SK-N-SH (cell line): ENCODE measurements around the gene GIPC2. TPM values are rescaled to one million over a fixed set of nuclear protein-coding genes. Genes with fewer than 3 reads are reported as not detected.
A peak's percentile ranks its signal among the peaks of the same experiment; 100 is the strongest.

Experiments used
- CTCF ChIA-PET: fragments of 300-600, 350-600 bp; formaldehyde crosslinking; extraction: SDS; loops from one replicate; lab custom pipeline; 2021; lab: Yijun Ruan, JAX
- POLR2A ChIA-PET: fragments of 350-600 bp; sonication (Branson Sonifier 250); formaldehyde crosslinking; extraction: SDS; loops from one replicate; lab custom pipeline; 2020; ENCODE audit warnings: antibody characterized with exemption, inconsistent platforms; lab: Yijun Ruan, JAX
- DNase-seq: peaks from one replicate; pipeline ENCODE4 v3.0.0; 2012
- H2AFZ ChIP-seq: fragments of 200-600 bp; sonication (generic); 2 replicates; pipeline ENCODE4 v1.8.1; 2016; ENCODE audit warnings: antibody characterized with exemption, mild to moderate bottlenecking, low read depth
- H3F3A ChIP-seq: fragments of 200-600 bp; sonication (generic); replicated peaks from 2 replicates; pipeline ENCODE3; 2016; ENCODE audit warnings: antibody characterized with exemption, mild to moderate bottlenecking; ENCODE audit not compliant: insufficient read depth
- H3K27ac ChIP-seq, 2 experiments: fragments of 200-500 bp in 1 of 2; fragments of 200-600 bp in 1 of 2; sonication (Bioruptor generic) in 1 of 2; sonication (generic), shearing (Covaris generic) in 1 of 2; 2 replicates each; pipeline versions ENCODE4 v1.5.1 to v1.6.1; 2014 to 2016; ENCODE audit warnings: low read depth in 2 of 2, inconsistent platforms in 1 of 2, low read length in 1 of 2, mild to moderate bottlenecking in 1 of 2, mixed read lengths in 1 of 2
- H3K27me3 ChIP-seq: fragments of 200-600 bp; sonication (generic), shearing (Covaris generic); 2 replicates; pipeline ENCODE4 v1.6.1; 2016; ENCODE audit warnings: mixed run types; ENCODE audit not compliant: insufficient read depth
- H3K36me3 ChIP-seq, 2 experiments: fragments of 200-500 bp in 1 of 2; fragments of 200-600 bp in 1 of 2; sonication (Bioruptor generic) in 1 of 2; sonication (generic) in 1 of 2; replicated peaks in 1 of 2; 2 replicates each; pipeline versions ENCODE3 to v1.5.1; 2014 to 2016; ENCODE audit warnings: low read length in 1 of 2, mild to moderate bottlenecking in 1 of 2; ENCODE audit not compliant: insufficient read depth in 2 of 2, control insufficient read depth in 1 of 2
- H3K4me1 ChIP-seq, 2 experiments: fragments of 200-500 bp in 1 of 2; fragments of 200-600 bp in 1 of 2; sonication (Bioruptor generic) in 1 of 2; sonication (generic), shearing (Covaris generic) in 1 of 2; 2 replicates each; pipeline versions ENCODE4 v1.5.1 to v1.6.1; 2014 to 2016; ENCODE audit warnings: low read depth in 1 of 2, low read length in 1 of 2, mixed run types in 1 of 2; ENCODE audit not compliant: insufficient read depth in 2 of 2, control insufficient read depth in 1 of 2
- H3K4me2 ChIP-seq: fragments of 200-600 bp; sonication (generic), shearing (Covaris generic); 2 replicates; pipeline ENCODE4 v1.6.1; 2017; ENCODE audit warnings: mixed run types
- H3K4me3 ChIP-seq, 2 experiments: fragments of 200-500 bp in 1 of 2; fragments of 200-600 bp in 1 of 2; sonication (Bioruptor generic) in 1 of 2; sonication (generic), shearing (Covaris generic) in 1 of 2; 2 replicates each; pipeline versions ENCODE4 v1.5.1 to v1.8.1; 2014 to 2016; ENCODE audit warnings: low read depth in 2 of 2, inconsistent platforms in 1 of 2, low read length in 1 of 2, mild to moderate bottlenecking in 1 of 2, mixed read lengths in 1 of 2, moderate library complexity in 1 of 2
- H3K79me2 ChIP-seq: fragments of 200-600 bp; sonication (generic); 2 replicates; pipeline ENCODE4 v1.8.1; 2017; ENCODE audit warnings: mild to moderate bottlenecking; ENCODE audit not compliant: insufficient read depth
- H3K9ac ChIP-seq: fragments of 200-600 bp; sonication (generic); 2 replicates; pipeline ENCODE4 v1.6.1; 2017; ENCODE audit warnings: mixed run types
- H3K9me2 ChIP-seq: fragments of 200-600 bp; sonication (generic); 2 replicates; pipeline ENCODE4 v1.6.1; 2017; ENCODE audit warnings: mixed run types
- H3K9me3 ChIP-seq: fragments of 200-600 bp; sonication (generic); 2 replicates; pipeline ENCODE4 v1.6.1; 2017; ENCODE audit warnings: mixed run types, mild to moderate bottlenecking, moderate library complexity
- H4K20me1 ChIP-seq: fragments of 200-600 bp; sonication (generic); 2 replicates; pipeline ENCODE4 v1.6.1; 2017; ENCODE audit warnings: mild to moderate bottlenecking, mixed run types; ENCODE audit not compliant: insufficient read depth
- FOXM1 ChIP-seq: IDR thresholded peaks from 2 replicates; pipeline ENCODE4 v1.4.0; 2012; ENCODE audit warnings: low read depth, mild to moderate bottlenecking
- GATA2 ChIP-seq: sonication (generic); formaldehyde crosslinking; IDR thresholded peaks from 2 replicates; pipeline ENCODE4 v1.5.0; 2020; ENCODE audit warnings: mild to moderate bottlenecking, missing genetic modification reagents
- MEF2A ChIP-seq: IDR thresholded peaks from 2 replicates; pipeline ENCODE4 v1.4.0; 2012; ENCODE audit warnings: low read depth, borderline replicate concordance
- NRF1 ChIP-seq: IDR thresholded peaks from 2 replicates; pipeline ENCODE4 v1.6.1; 2012; ENCODE audit warnings: low read depth, mild to moderate bottlenecking, low read length
- RXRA ChIP-seq: IDR thresholded peaks from 2 replicates; pipeline ENCODE4 v1.4.0; 2012; ENCODE audit warnings: low read depth, mild to moderate bottlenecking, borderline replicate concordance
- SIN3A ChIP-seq: IDR thresholded peaks from 2 replicates; pipeline ENCODE4 v1.6.1; 2012; ENCODE audit warnings: low read depth, mild to moderate bottlenecking, low read length, moderate library complexity, borderline replicate concordance
- SMC3 ChIP-seq: IDR thresholded peaks from 2 replicates; pipeline ENCODE4 v1.6.1; 2012; ENCODE audit warnings: low read depth, low read length, improper control_type of control experiment
- TCF12 ChIP-seq: IDR thresholded peaks from 2 replicates; pipeline ENCODE4 v1.4.0; 2012
- WGBS: methylation state at CpG from one replicate; pipeline ENCODE4 v1.1.6; 2017; ENCODE audit warnings: low lambda C conversion rate; 5-methylcytosine and 5-hydroxymethylcytosine counted together
- polyA plus RNA-seq, 3 experiments: library from polyadenylated mRNA; depleted of rRNA; stranded (reverse); fragments of >200 nt; gene quantifications; 2 replicates each; pipeline ENCODE4 v1.2.3, GENCODE V29; 2012
- TF ChIP-seq, protein P1 (sequence below): IDR thresholded peaks from 2 replicates; pipeline ENCODE4 v1.6.1; 2012; ENCODE audit warnings: mild to moderate bottlenecking, low read depth, low read length, moderate library complexity
- TF ChIP-seq, protein P2 (sequence below): IDR thresholded peaks from 2 replicates; pipeline ENCODE4 v1.4.0; 2012; ENCODE audit warnings: low read depth, borderline replicate concordance

GIPC2 gene
- polyA plus RNA-seq, 1 of the 3 experiments (the other 2 are of a cell fraction) = 0.02 TPM

DNA sequence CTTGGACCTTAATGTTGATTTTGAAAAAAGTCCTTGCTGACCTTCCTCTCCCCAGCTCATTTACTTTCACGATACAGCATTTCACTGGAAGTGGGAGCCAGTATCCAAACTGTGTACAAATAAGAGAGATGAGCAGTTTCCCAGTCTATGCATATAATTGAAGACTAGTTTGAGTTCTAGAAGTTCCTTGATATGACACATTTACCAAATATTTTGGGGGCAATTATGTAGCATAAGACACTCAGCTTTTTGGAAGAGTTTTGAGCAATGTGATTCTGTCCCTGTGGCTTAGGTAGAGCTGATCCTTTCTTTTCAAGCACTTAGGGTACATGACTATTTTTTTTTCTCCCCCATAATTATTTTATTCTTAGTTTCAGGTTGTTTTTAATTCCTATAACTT is 26.4 kb downstream of the GIPC2 start:
- H3K36me3 ChIP-seq = no peaks in the 10 kb centered on the region
- no peaks in the 10 kb centered on the region for H4K20me1 ChIP-seq
- H3K4me1 ChIP-seq = peaks cover 0 to 19% of the 10 kb centered on the region in 2 experiments; a peak in 1 of 4 replicates
- CTCF ChIA-PET = no interaction called here
- H3K9ac ChIP-seq = no peak overlapping the region
- H3F3A ChIP-seq = peaks cover 19% of the 10 kb centered on the region
- POLR2A ChIA-PET = no interaction called here
- H3K9me3 ChIP-seq = no peaks in the 10 kb centered on the region
- no peaks in the 10 kb centered on the region for H3K9me2 ChIP-seq
- H3K27me3 ChIP-seq = no peaks in the 10 kb centered on the region
- 90% methylated on average over 1 of the region's 1 CpG for WGBS
- TF ChIP-seq TCF12 (no peak), NRF1 (no peak), GATA2 (no peak)
- no peak overlapping the region for H3K4me3 ChIP-seq
- no peak overlapping the region; the same call in 1 of the 2 replicates for H3K4me2 ChIP-seq
- H3K27ac ChIP-seq = peak overlapping the region in 1 of 2 experiments; percentile 17; a peak in 1 of 4 replicates
- no peak for DNase-seq
- H3K79me2 ChIP-seq = no peaks in the 10 kb centered on the region
- no peak overlapping the region for H2AFZ ChIP-seq

DNA sequence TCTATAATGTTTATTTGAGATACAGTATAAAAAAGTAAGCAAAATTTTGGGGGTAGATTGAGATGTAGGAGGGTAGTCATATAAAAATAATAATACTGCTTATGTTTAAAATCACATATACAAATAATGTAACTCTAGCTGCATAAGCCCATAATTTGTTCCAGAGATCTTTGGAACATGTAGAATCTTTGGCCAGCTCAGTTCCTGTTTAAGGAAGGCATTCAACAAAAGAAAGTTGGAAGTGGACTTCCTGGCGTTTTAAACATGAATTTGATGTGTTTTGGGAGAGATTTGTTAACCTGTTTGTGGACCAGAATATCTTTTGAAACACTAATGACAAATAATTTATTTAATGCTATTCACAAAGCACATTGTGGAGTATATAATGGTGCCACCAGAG is 27.7 kb downstream of the GIPC2 start:
- Histone ChIP-seq H3K27ac (peak overlapping the region in 1 of 2 experiments; percentile 8; a peak in 1 of 4 replicates), H3K9me2 (no peaks in the 10 kb centered on the region), H3F3A (peaks cover 20% of the 10 kb centered on the region), H4K20me1 (no peaks in the 10 kb centered on the region), H3K4me2 (no peak overlapping the region), H2AFZ (no peak overlapping the region), H3K9ac (no peak overlapping the region), H3K4me1 (peaks cover 0 to 19% of the 10 kb centered on the region in 2 experiments; a peak in 1 of 4 replicates), H3K36me3 (no peaks in the 10 kb centered on the region), H3K4me3 (no peak overlapping the region), H3K79me2 (no peaks in the 10 kb centered on the region), H3K27me3 (no peaks in the 10 kb centered on the region), H3K9me3 (no peaks in the 10 kb centered on the region)
- POLR2A ChIA-PET = no interaction called here
- no peak for TF ChIP-seq NRF1
- TF ChIP-seq RXRA = no peak
- no peak for TF ChIP-seq FOXM1
- TF ChIP-seq, protein P1, sequence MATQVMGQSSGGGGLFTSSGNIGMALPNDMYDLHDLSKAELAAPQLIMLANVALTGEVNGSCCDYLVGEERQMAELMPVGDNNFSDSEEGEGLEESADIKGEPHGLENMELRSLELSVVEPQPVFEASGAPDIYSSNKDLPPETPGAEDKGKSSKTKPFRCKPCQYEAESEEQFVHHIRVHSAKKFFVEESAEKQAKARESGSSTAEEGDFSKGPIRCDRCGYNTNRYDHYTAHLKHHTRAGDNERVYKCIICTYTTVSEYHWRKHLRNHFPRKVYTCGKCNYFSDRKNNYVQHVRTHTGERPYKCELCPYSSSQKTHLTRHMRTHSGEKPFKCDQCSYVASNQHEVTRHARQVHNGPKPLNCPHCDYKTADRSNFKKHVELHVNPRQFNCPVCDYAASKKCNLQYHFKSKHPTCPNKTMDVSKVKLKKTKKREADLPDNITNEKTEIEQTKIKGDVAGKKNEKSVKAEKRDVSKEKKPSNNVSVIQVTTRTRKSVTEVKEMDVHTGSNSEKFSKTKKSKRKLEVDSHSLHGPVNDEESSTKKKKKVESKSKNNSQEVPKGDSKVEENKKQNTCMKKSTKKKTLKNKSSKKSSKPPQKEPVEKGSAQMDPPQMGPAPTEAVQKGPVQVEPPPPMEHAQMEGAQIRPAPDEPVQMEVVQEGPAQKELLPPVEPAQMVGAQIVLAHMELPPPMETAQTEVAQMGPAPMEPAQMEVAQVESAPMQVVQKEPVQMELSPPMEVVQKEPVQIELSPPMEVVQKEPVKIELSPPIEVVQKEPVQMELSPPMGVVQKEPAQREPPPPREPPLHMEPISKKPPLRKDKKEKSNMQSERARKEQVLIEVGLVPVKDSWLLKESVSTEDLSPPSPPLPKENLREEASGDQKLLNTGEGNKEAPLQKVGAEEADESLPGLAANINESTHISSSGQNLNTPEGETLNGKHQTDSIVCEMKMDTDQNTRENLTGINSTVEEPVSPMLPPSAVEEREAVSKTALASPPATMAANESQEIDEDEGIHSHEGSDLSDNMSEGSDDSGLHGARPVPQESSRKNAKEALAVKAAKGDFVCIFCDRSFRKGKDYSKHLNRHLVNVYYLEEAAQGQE = no peak
- TF ChIP-seq MEF2A = no peak
- TF ChIP-seq, protein P2, sequence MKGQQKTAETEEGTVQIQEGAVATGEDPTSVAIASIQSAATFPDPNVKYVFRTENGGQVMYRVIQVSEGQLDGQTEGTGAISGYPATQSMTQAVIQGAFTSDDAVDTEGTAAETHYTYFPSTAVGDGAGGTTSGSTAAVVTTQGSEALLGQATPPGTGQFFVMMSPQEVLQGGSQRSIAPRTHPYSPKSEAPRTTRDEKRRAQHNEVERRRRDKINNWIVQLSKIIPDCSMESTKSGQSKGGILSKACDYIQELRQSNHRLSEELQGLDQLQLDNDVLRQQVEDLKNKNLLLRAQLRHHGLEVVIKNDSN = no peak
- TF ChIP-seq SMC3 = no peak
- TF ChIP-seq SIN3A = no peak
- WGBS = 56% methylated on average over 1 of the region's 1 CpG
- DNase-seq = no peak
- CTCF ChIA-PET = interaction anchor here (0.6 kb wide), 1 partner anchor 40 kb away, joined by 3 read pairs; no protein-coding TSS in a partner anchor
